GM18517 (cell line): ENCODE data around the gene STOM.
"Not testable (repeated sequence)": the region's sequence is repeated elsewhere in the genome, so short reads cannot be mapped to it uniquely, and the experiment has no call there.

Experiments used
- ATAC-seq: cut with Tn5 transposase; IDR thresholded peaks from one replicate; pipeline ENCODE4 v1.9.1; 2021; ENCODE audit warnings: mild to moderate bottlenecking, moderate library complexity; ENCODE audit not compliant: unreplicated experiment

The STOM gene

GRCh38 chr9:121369595-121370265, at the start of gene STOM:
STOM (minus strand) TSS chr9:121370250; CDS start chr9:121370187, 63 bp downstream.
- ATAC-seq, result peak; percentile 54

DNA sequence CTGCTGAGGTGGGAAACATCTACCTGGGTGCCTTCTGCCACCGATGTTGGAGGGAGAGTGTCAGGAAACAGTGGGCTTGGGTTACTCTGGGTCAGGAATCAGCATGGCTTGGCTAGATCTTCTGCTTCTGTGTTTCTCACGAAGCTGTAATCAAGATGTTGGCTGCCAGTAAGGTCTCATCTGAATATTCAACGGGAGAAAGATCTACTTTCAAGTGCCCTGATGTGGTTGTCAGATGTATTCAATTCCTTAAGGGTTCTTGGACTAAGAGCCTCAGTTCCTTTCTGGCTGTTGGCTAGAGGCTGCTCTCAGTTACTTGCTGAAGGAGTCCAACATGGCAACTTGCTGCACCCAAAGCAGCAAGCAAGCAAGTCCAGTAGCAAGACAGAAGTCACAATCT, 41.9 kb upstream of the STOM start:
- ATAC-seq, result no peak

DNA sequence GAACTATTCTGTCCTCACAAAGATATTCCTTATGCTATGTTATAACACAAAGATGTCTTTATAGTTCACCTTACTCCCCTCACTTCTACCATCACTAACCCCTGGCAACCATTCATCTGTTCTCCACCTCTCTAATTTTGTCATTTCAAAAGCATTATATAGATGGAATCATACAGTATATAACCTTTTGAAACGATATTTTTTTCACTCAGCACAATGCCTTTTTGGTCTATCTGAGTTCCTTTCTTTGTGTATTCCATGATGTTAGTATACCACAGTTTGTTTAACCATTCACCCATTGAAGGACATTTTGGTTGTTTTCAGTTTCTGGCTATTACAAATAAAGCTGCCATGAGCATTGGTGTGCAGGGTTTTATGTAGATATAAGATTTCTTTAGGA, 35.8 kb upstream of the STOM start:
- no peak for ATAC-seq

DNA sequence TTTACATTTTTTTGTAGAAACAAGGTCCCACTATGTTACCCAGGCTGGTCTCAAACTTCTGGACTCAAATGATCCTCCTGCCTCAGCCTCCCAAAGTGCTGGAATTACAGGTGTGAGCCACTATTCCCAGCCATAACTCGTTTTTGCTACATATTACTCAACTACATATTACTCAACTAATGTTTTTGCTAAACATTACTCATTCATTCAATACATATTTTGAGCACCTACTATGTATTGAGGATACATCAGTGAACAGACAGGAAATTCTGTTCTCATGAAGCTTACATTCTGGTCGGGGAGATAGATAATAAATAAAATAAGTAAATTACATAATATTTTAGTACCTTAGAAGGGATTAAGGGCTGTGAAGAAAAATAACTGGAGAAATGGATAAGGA, 34.9 kb upstream of the STOM start:
- ATAC-seq, result no peak

DNA sequence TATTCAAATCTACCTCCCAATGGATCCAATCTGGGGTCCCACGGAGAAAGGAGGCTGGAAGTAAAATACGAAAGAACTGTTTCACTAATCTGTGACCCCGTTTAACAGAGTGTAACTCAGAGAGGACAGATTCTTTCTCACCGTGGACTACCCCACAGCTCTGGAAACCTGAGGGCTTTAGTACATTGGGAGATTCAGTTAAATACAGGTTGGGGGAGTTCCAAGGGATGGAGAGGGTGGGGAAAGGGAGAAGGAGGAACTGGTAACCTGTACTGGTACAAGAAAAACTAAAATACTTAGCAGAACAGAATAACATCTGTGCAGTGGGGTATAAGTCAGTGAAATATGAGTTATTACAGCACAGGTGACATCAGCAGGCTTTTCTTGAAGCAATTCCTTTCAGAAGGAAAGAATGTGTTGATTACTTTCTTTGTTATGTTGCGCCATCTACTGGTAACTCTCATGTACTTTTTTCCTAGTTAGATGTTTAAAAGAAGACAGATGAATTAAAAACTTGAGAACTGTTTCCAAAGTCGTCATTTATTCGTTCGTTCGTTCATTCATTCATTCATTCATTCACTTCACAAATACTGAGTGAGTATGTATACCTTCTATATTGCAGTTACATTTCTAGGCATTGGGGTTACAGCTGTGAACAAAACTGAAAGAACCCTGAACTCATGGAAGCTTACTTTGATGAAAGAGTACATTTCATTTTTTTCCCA, 30.0 kb upstream of the STOM start:
- ATAC-seq, result no peak

DNA sequence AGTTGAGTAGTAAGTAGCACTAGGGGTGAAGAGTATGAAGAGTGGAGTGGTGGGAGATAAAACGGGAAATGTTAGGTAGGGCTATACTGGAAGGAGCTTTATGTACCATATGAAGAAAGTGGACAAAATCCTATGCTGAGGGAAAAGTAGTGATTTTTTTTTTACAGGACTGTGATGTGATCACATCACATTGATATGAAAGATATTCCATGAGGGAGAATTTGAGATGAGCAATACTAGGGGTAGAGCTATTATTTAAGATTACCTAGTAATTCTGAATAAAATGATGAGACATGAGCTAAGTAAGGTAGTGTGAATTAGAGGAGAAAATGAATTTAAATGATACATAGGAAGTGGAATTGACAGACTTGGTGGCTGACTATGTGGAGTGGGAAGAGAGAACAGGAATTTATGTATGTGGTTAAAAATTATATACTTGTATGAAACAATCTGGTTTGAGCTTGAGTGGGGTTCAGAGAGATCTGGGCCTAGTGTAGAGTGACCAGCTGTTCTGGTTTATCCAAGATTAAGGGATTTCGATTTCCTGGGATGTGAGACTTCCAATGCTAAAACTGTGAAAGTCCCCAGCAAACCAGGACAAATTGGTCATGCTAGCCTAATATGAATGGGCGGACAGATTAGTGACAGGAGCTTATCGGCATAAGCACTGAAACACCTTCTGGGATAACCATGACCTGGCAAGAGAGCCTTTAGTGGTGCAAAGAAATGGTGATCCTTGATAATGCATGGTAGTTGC, 29.3 kb upstream of the STOM start:
- ATAC-seq, result no peak

GRCh38 chr9:121398374-121398773, 28.3 kb upstream of the STOM start:
- ATAC-seq, result no peak

DNA sequence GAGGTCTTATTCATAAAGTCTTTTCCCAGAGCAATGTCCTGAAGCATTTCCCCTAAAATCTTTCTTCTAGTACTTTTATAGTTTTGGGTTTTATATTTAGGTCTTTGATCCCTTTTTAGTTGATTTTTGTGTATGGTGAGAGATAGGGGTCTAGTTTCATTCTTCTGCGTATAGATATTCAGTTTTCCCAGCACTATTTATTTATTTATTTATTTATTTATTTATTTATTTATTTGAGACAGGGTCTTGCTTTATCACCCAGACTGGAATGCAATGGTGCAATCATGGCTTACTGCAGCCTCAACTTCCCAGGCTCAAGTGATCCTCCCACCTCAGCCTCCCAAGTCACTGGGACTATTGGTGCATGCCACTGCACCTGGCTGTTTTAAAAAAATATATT, 27.2 kb upstream of the STOM start:
- ATAC-seq, result not testable (repeated sequence)

DNA sequence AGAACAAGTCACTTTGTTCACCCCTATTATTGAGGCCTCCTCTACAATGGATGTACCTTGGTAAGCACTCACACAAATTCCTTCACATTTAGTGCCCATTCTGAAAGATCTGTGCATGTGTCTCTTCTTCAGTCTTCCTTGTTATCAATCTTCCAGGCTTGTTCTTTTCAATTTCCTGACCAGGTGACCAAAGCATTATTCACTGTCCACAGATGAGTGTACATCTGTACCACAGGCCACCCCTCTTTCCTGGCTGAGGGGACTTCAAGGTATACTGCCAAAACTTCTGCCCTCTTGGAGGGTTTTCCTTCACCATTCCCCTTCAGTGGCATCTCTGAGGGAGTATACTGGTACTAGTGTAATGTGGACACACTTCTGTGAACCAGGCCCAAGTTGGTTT, 25.5 kb upstream of the STOM start:
- ATAC-seq, result no peak

DNA sequence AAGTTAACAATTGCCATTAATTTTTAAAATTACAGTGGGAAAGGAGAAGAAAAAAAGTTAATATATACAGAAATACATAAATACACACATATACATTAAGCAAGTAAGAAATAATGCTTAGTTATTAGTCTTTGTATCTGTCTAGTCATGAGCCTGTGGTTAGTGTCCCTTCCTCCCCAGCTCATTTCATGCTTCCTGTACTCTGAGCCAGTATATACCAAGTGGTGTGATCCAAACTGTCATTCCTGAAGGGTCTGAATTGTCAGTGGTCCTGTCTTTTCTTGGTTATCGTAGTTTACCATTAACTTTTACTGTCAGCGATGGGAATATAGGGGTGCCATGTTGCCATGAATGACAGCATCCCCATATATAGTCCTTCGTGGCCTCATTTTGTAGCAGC, 24.2 kb upstream of the STOM start:
- ATAC-seq, result no peak

DNA sequence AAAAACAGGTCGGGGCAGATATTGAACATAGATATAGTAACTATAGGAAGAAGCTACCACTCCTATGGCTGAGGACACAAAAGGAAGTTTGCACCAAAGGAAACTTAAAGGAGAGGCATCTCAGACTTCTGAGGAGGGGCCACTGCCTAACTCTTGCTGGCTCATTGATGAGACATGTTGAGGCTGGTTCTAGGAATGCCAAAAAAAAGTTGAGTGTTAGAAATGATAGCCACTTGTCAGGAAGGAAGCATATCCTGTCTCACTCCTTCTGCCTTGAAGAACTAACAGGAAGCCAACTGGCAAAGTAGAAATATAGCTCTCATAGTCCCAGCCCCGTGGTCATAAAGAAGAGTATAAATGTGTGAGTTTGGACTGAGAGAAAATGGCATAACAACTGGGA, 23.3 kb upstream of the STOM start:
- ATAC-seq, result no peak

GRCh38 chr9:121390372-121390771, 20.3 kb upstream of the STOM start:
- no peak for ATAC-seq

DNA sequence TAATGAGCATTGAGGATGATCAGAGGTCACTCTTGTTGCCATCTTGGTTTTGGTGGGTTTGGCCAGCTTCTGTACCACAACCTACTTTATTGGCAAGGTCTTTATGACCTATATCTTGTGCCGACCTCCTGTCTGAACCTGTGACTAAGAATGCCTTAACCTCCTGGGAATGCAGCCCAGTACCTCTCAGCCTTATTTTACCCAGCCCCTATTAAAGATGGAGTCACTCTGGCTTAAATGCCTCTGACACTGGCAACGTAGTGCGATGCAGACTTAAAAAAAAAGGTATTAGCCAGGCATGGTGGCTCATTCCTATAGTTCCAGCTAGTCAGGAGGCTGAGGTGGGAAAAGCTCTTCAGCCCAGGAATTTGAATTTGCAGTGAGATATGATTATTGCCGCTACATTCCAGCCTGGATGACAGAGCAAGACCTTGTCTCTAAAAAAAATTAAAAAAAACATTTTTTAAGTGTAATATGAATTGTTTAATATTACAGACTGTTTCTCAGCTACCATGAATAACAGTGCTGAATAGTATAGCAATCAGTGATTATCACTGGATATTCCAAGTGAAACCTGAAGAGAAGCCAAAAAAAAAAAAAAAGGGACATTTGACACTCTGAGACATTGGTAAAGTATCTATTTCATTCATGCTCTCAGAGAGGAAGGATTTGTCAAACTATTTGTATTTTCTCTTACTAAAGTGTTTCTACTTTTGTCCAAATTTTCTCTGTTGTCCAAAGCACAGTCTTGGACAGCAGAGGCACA, 18.3 kb upstream of the STOM start:
- no peak for ATAC-seq

- no peak for ATAC-seq
Observed at GRCh38 chr9:121386442-121387175, 16.6 kb upstream of the STOM start.

GRCh38 chr9:121383715-121384114, 13.7 kb upstream of the STOM start:
- no peak for ATAC-seq

DNA sequence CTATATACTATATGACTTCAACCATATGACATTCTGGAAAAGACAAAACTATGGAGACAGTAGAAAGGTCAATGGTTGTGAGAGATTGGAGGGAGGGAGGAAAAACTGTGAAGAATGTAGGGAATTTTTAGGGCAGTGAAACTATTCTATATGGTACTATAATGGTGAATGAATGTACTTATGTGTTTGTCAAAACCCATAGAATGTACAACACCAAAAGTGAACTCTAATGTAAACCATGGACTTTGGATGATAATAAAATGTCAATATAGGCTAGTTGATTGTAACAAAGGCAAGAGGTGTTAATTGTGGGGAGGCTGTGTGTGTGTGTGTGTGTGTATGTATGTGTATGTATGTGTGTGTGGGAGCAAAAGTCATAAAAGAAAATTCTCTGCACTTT, 10.8 kb upstream of the STOM start:
- no peak for ATAC-seq

GRCh38 chr9:121376214-121376830, 6.3 kb upstream of the STOM start:
- no peak for ATAC-seq

GRCh38 chr9:121373011-121373729, 3.1 kb upstream of the STOM start:
- ATAC-seq, result no peak

- no peak for ATAC-seq
Observed at GRCh38 chr9:121372239-121373010, 2.4 kb upstream of the STOM start.
